ENCODE data around the gene KAZN.

KAZN gene

GRCh38 chr1:14585728-14586127 lies 12.8 kb upstream of the KAZN start:
- Histone ChIP-seq H3K14ac (ENCODE audit: low read length) (no peak overlapping the region), H3K4me2 (ENCODE audit: low read length) (no peak overlapping the region), H2BK120ac (ENCODE audit: insufficient read depth, low read length, poor library complexity) (no peak overlapping the region), H3K4me3 (ENCODE audit: low read depth, low read length) (no peak overlapping the region), H2BK5ac (ENCODE audit: low read depth, low read length, poor library complexity) (no peak overlapping the region), H3K9me3 (ENCODE audit: insufficient read depth, low read depth, low read length) (peaks cover 1% of the 10 kb centered on the region), H3K79me2 (ENCODE audit: control insufficient read depth, insufficient read depth, low read length, poor library complexity) (no peaks in the 10 kb centered on the region), H3K27ac (ENCODE audit: low read depth, low read length) (no peak overlapping the region), H3K23ac (ENCODE audit: low read length) (no peak overlapping the region), H4K12ac (ENCODE audit: low read depth, low read length) (no peak overlapping the region), H3K9ac (ENCODE audit: low read length) (no peak overlapping the region), H4K91ac (ENCODE audit: low read depth, low read length) (no peak overlapping the region), H3K27me3 (ENCODE audit: insufficient read depth, low read length) (no peaks in the 10 kb centered on the region), H3K18ac (ENCODE audit: low read length) (no peak overlapping the region), H2AK5ac (ENCODE audit: low read length) (no peak overlapping the region), H3K79me1 (ENCODE audit: low read length) (no peaks in the 10 kb centered on the region), H2BK12ac (ENCODE audit: low read length) (no peak overlapping the region), H3K36me3 (ENCODE audit: control insufficient read depth in 1 of 2, insufficient read depth in 2 of 2, low read length in 2 of 2) (no peaks in the 10 kb centered on the region), H4K8ac (ENCODE audit: low read depth, low read length) (no peak overlapping the region), H2AFZ (ENCODE audit: insufficient read depth, low read length, poor library complexity) (no peak overlapping the region), H3K4ac (ENCODE audit: low read depth, low read length) (no peak overlapping the region), H3K4me1 (ENCODE audit: control insufficient read depth in 1 of 2, insufficient read depth in 2 of 2, low read length in 2 of 2) (peaks cover 0 to 1% of the 10 kb centered on the region in 2 experiments)
- WGBS (ENCODE audit: extremely low coverage, insufficient coverage, insufficient read length), result no CpG with 5 or more reads among the region's 9 CpGs
- DNase-seq, result no peak

GRCh38 chr1:14590411-14591180 lies 7.9 kb upstream of the KAZN start:
- no peak overlapping the region for H3K4me2 ChIP-seq (ENCODE audit: low read length)
- H3K4ac ChIP-seq (ENCODE audit: low read depth, low read length), result no peak overlapping the region
- H2AK5ac ChIP-seq (ENCODE audit: low read length), result no peak overlapping the region
- no peak overlapping the region for H3K23ac ChIP-seq (ENCODE audit: low read length)
- peaks cover 0 to 4% of the 10 kb centered on the region in 2 experiments for H3K4me1 ChIP-seq (ENCODE audit: control insufficient read depth in 1 of 2, insufficient read depth in 2 of 2, low read length in 2 of 2)
- H3K79me1 ChIP-seq (ENCODE audit: low read length), result no peaks in the 10 kb centered on the region
- H2BK12ac ChIP-seq (ENCODE audit: low read length), result no peak overlapping the region
- H4K12ac ChIP-seq (ENCODE audit: low read depth, low read length), result no peak overlapping the region
- peaks cover 5% of the 10 kb centered on the region for H3K9me3 ChIP-seq (ENCODE audit: insufficient read depth, low read depth, low read length)
- H3K27ac ChIP-seq (ENCODE audit: low read depth, low read length), result no peak overlapping the region
- WGBS (ENCODE audit: extremely low coverage, insufficient coverage, insufficient read length), result no CpG with 5 or more reads among the region's 10 CpGs
- DNase-seq, result peak in 1 of 2 donors; percentile 13
- no peak overlapping the region for H3K14ac ChIP-seq (ENCODE audit: low read length)
- no peak overlapping the region for H2AFZ ChIP-seq (ENCODE audit: insufficient read depth, low read length, poor library complexity)
- no peak overlapping the region for H3K18ac ChIP-seq (ENCODE audit: low read length)
- no peaks in the 10 kb centered on the region for H3K36me3 ChIP-seq (ENCODE audit: control insufficient read depth in 1 of 2, insufficient read depth in 2 of 2, low read length in 2 of 2)
- no peak overlapping the region for H4K8ac ChIP-seq (ENCODE audit: low read depth, low read length)
- no peak overlapping the region for H3K9ac ChIP-seq (ENCODE audit: low read length)
- no peaks in the 10 kb centered on the region for H3K79me2 ChIP-seq (ENCODE audit: control insufficient read depth, insufficient read depth, low read length, poor library complexity)
- no peak overlapping the region for H3K4me3 ChIP-seq (ENCODE audit: low read depth, low read length)
- no peak overlapping the region for H2BK5ac ChIP-seq (ENCODE audit: low read depth, low read length, poor library complexity)
- H4K91ac ChIP-seq (ENCODE audit: low read depth, low read length), result no peak overlapping the region
- no peak overlapping the region for H2BK120ac ChIP-seq (ENCODE audit: insufficient read depth, low read length, poor library complexity)
- H3K27me3 ChIP-seq (ENCODE audit: insufficient read depth, low read length), result no peaks in the 10 kb centered on the region

GRCh38 chr1:14591600-14591999 lies 6.9 kb upstream of the KAZN start:
- Histone ChIP-seq H3K27me3 (ENCODE audit: insufficient read depth, low read length) (no peaks in the 10 kb centered on the region), H3K4me2 (ENCODE audit: low read length) (no peak overlapping the region), H4K12ac (ENCODE audit: low read depth, low read length) (no peak overlapping the region), H3K14ac (ENCODE audit: low read length) (no peak overlapping the region), H3K79me1 (ENCODE audit: low read length) (no peaks in the 10 kb centered on the region), H2AFZ (ENCODE audit: insufficient read depth, low read length, poor library complexity) (no peak overlapping the region), H3K27ac (ENCODE audit: low read depth, low read length) (no peak overlapping the region), H3K23ac (ENCODE audit: low read length) (no peak overlapping the region), H3K9me3 (ENCODE audit: insufficient read depth, low read depth, low read length) (peaks cover 5% of the 10 kb centered on the region), H4K8ac (ENCODE audit: low read depth, low read length) (no peak overlapping the region), H2BK5ac (ENCODE audit: low read depth, low read length, poor library complexity) (no peak overlapping the region), H3K4ac (ENCODE audit: low read depth, low read length) (no peak overlapping the region), H3K4me1 (ENCODE audit: control insufficient read depth in 1 of 2, insufficient read depth in 2 of 2, low read length in 2 of 2) (peaks cover 0 to 4% of the 10 kb centered on the region in 2 experiments), H4K91ac (ENCODE audit: low read depth, low read length) (no peak overlapping the region), H2BK12ac (ENCODE audit: low read length) (no peak overlapping the region), H3K9ac (ENCODE audit: low read length) (no peak overlapping the region), H3K18ac (ENCODE audit: low read length) (no peak overlapping the region), H3K36me3 (ENCODE audit: control insufficient read depth in 1 of 2, insufficient read depth in 2 of 2, low read length in 2 of 2) (no peaks in the 10 kb centered on the region), H2BK120ac (ENCODE audit: insufficient read depth, low read length, poor library complexity) (no peak overlapping the region), H2AK5ac (ENCODE audit: low read length) (no peak overlapping the region), H3K79me2 (ENCODE audit: control insufficient read depth, insufficient read depth, low read length, poor library complexity) (no peaks in the 10 kb centered on the region), H3K4me3 (ENCODE audit: low read depth, low read length) (no peak overlapping the region)
- DNase-seq, result no peak
- no CpG with 5 or more reads among the region's 6 CpGs for WGBS (ENCODE audit: extremely low coverage, insufficient coverage, insufficient read length)

- H2AFZ ChIP-seq (ENCODE audit: insufficient read depth, low read length, poor library complexity), result no peak overlapping the region
- H4K12ac ChIP-seq (ENCODE audit: low read depth, low read length), result no peak overlapping the region
- H2BK5ac ChIP-seq (ENCODE audit: low read depth, low read length, poor library complexity), result no peak overlapping the region
- no peak overlapping the region for H3K27ac ChIP-seq (ENCODE audit: low read depth, low read length)
- H2BK120ac ChIP-seq (ENCODE audit: insufficient read depth, low read length, poor library complexity), result no peak overlapping the region
- no peak overlapping the region for H3K4me2 ChIP-seq (ENCODE audit: low read length)
- DNase-seq, result no peak
- no peak overlapping the region for H4K91ac ChIP-seq (ENCODE audit: low read depth, low read length)
- no peak overlapping the region for H2BK12ac ChIP-seq (ENCODE audit: low read length)
- peaks cover 5% of the 10 kb centered on the region for H3K9me3 ChIP-seq (ENCODE audit: insufficient read depth, low read depth, low read length)
- no peak overlapping the region for H3K4me3 ChIP-seq (ENCODE audit: low read depth, low read length)
- H3K27me3 ChIP-seq (ENCODE audit: insufficient read depth, low read length), result no peaks in the 10 kb centered on the region
- H3K23ac ChIP-seq (ENCODE audit: low read length), result no peak overlapping the region
- peaks cover 0 to 5% of the 10 kb centered on the region in 2 experiments for H3K4me1 ChIP-seq (ENCODE audit: control insufficient read depth in 1 of 2, insufficient read depth in 2 of 2, low read length in 2 of 2)
- H3K18ac ChIP-seq (ENCODE audit: low read length), result no peak overlapping the region
- no peak overlapping the region for H2AK5ac ChIP-seq (ENCODE audit: low read length)
- no peak overlapping the region for H4K8ac ChIP-seq (ENCODE audit: low read depth, low read length)
- no peaks in the 10 kb centered on the region for H3K36me3 ChIP-seq (ENCODE audit: control insufficient read depth in 1 of 2, insufficient read depth in 2 of 2, low read length in 2 of 2)
- no peak overlapping the region for H3K4ac ChIP-seq (ENCODE audit: low read depth, low read length)
- no peak overlapping the region for H3K14ac ChIP-seq (ENCODE audit: low read length)
- no peak overlapping the region for H3K9ac ChIP-seq (ENCODE audit: low read length)
- no peaks in the 10 kb centered on the region for H3K79me2 ChIP-seq (ENCODE audit: control insufficient read depth, insufficient read depth, low read length, poor library complexity)
- WGBS (ENCODE audit: extremely low coverage, insufficient coverage, insufficient read length), result no CpG with 5 or more reads among the region's 9 CpGs
- H3K79me1 ChIP-seq (ENCODE audit: low read length), result no peaks in the 10 kb centered on the region
Observed at GRCh38 chr1:14592004-14592631, 6.4 kb upstream of the KAZN start.
